ENCODE results near the gene AEBP2.

The AEBP2 gene

DNA sequence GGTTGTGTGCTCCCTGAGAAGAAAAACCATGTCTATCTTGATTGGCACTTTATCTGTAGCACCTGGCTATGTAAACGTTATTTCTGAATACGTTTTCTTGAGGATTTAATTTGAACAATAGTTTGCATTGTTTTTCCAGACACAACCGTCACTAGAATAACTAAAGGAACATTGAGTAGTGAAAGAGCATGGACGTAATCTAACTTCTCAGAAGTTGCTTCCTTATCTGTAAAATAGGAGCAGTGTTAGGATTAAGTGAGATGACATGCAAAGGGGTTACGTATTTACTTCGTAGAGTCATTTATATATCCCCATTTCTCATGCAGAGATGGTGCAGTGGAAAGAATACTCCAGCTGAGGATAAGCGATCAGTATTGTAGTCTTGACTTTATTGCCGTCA, 8.1 kb downstream of the AEBP2 start:
- TF ChIP-seq, protein P1, sequence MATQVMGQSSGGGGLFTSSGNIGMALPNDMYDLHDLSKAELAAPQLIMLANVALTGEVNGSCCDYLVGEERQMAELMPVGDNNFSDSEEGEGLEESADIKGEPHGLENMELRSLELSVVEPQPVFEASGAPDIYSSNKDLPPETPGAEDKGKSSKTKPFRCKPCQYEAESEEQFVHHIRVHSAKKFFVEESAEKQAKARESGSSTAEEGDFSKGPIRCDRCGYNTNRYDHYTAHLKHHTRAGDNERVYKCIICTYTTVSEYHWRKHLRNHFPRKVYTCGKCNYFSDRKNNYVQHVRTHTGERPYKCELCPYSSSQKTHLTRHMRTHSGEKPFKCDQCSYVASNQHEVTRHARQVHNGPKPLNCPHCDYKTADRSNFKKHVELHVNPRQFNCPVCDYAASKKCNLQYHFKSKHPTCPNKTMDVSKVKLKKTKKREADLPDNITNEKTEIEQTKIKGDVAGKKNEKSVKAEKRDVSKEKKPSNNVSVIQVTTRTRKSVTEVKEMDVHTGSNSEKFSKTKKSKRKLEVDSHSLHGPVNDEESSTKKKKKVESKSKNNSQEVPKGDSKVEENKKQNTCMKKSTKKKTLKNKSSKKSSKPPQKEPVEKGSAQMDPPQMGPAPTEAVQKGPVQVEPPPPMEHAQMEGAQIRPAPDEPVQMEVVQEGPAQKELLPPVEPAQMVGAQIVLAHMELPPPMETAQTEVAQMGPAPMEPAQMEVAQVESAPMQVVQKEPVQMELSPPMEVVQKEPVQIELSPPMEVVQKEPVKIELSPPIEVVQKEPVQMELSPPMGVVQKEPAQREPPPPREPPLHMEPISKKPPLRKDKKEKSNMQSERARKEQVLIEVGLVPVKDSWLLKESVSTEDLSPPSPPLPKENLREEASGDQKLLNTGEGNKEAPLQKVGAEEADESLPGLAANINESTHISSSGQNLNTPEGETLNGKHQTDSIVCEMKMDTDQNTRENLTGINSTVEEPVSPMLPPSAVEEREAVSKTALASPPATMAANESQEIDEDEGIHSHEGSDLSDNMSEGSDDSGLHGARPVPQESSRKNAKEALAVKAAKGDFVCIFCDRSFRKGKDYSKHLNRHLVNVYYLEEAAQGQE (IDR thresholded peaks at IDR 0.05; ENCODE audit: insufficient read depth in 1 of 2, low read depth in 2 of 2, low read length in 2 of 2): no peak
- TF ChIP-seq FOXP2 (optimal IDR thresholded peaks at IDR 0.05; ENCODE audit: borderline replicate concordance, extremely low read depth, extremely low read length, insufficient read depth) (no peak), SIN3A (IDR thresholded peaks at IDR 0.05; ENCODE audit: borderline replicate concordance, insufficient read depth, low read length) (no peak), POLR2AphosphoS5 (IDR thresholded peaks at IDR 0.05; ENCODE audit: low read depth, low read length) (no peak), TAF1 (IDR thresholded peaks at IDR 0.05; ENCODE audit: borderline replicate concordance, insufficient read depth, low read length) (no peak)

DNA sequence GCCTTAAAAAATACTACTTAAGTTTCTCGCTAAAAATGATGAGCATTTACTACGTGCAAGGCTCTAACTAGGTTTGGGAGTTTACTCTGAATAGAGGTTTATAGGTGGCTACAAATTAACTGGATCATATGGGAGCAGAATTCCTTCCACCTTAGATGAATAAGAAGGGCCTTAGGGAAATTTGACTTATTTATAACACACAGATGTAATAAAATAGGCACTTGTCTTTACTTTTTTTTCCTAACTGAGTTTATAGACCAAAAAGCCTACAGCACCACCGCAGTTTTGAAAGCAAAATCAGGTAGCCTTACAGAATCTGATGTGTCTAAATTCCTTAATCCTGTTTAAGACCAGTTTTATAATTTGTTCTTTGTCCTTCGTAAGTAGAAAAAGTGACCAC, 10.5 kb downstream of the AEBP2 start:
- no peak for TF ChIP-seq FOXP2 (optimal IDR thresholded peaks at IDR 0.05; ENCODE audit: borderline replicate concordance, extremely low read depth, extremely low read length, insufficient read depth)
- TF ChIP-seq, protein P1 (IDR thresholded peaks at IDR 0.05; ENCODE audit: insufficient read depth in 1 of 2, low read depth in 2 of 2, low read length in 2 of 2): no peak
- TF ChIP-seq TAF1 (IDR thresholded peaks at IDR 0.05; ENCODE audit: borderline replicate concordance, insufficient read depth, low read length): no peak
- no peak for TF ChIP-seq POLR2AphosphoS5 (IDR thresholded peaks at IDR 0.05; ENCODE audit: low read depth, low read length)
- TF ChIP-seq SIN3A (IDR thresholded peaks at IDR 0.05; ENCODE audit: borderline replicate concordance, insufficient read depth, low read length): no peak

DNA sequence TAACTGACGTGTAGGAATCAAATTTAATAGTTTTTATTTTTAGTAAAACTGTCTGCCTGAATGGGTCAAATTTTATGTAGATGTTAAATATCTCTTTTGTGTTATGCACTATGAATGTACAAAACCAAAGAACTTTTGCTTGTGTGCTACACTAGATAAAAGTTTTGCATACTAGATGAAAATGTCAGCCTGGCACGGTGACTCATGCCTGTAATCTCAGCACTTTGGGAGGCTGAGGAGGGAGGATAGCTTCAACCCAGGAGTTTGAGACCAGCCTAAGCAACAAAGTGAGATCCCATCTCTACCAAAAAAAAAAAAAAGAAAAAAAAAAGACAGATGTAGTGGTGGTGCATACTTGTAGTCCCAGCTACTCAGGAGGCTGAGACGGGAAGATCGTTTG, 11.1 kb downstream of the AEBP2 start:
- no peak for TF ChIP-seq TAF1 (IDR thresholded peaks at IDR 0.05; ENCODE audit: borderline replicate concordance, insufficient read depth, low read length)
- TF ChIP-seq FOXP2 (optimal IDR thresholded peaks at IDR 0.05; ENCODE audit: borderline replicate concordance, extremely low read depth, extremely low read length, insufficient read depth): no peak
- TF ChIP-seq POLR2AphosphoS5 (IDR thresholded peaks at IDR 0.05; ENCODE audit: low read depth, low read length): no peak
- TF ChIP-seq, protein P1 (IDR thresholded peaks at IDR 0.05; ENCODE audit: insufficient read depth in 1 of 2, low read depth in 2 of 2, low read length in 2 of 2): no peak
- no peak for TF ChIP-seq SIN3A (IDR thresholded peaks at IDR 0.05; ENCODE audit: borderline replicate concordance, insufficient read depth, low read length)

DNA sequence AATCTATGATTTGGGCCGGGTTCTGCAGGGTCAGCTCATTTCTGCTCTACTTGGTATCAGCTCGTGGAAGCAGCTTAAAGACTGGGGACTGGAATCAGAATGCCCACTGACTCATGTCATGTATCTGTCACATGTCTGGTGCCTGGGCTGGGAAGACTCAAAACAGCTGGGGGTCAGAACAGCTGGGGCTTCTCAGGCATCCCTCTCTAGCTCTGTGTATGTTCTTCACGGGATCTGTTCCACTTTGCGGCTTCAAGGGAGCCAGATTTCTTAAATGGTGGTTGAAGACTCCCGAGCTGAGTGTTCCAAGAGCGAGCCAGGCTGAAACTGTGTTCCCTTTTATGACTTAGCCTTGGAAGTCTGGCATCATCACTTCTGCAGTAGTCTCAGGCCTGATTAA, 11.9 kb downstream of the AEBP2 start:
- TF ChIP-seq SIN3A (IDR thresholded peaks at IDR 0.05; ENCODE audit: borderline replicate concordance, insufficient read depth, low read length) (no peak), POLR2AphosphoS5 (IDR thresholded peaks at IDR 0.05; ENCODE audit: low read depth, low read length) (no peak), FOXP2 (optimal IDR thresholded peaks at IDR 0.05; ENCODE audit: borderline replicate concordance, extremely low read depth, extremely low read length, insufficient read depth) (no peak), TAF1 (IDR thresholded peaks at IDR 0.05; ENCODE audit: borderline replicate concordance, insufficient read depth, low read length) (no peak)
- TF ChIP-seq, protein P1 (IDR thresholded peaks at IDR 0.05; ENCODE audit: insufficient read depth in 1 of 2, low read depth in 2 of 2, low read length in 2 of 2): no peak

DNA sequence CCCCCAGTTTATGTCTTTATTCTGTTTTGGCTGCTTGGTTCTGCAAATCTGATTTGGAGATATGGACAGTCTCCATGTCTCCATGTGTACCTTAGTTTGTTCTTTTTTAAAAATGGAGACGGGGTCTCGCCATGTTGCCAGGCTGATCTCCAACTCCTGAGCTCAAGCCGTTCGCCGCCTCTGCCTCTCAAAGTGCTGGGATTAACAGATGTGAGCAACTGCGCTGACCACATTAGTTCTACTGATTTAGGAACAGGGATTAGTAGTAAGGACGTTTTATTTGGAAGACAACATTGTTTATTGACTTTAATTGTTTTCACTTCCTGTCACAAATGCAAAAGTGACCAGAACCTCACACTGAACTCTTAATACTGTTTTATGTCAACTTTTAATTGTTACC, 14.7 kb downstream of the AEBP2 start:
- TF ChIP-seq TAF1 (IDR thresholded peaks at IDR 0.05; ENCODE audit: borderline replicate concordance, insufficient read depth, low read length) (no peak), FOXP2 (optimal IDR thresholded peaks at IDR 0.05; ENCODE audit: borderline replicate concordance, extremely low read depth, extremely low read length, insufficient read depth) (no peak), SIN3A (IDR thresholded peaks at IDR 0.05; ENCODE audit: borderline replicate concordance, insufficient read depth, low read length) (no peak), POLR2AphosphoS5 (IDR thresholded peaks at IDR 0.05; ENCODE audit: low read depth, low read length) (no peak)
- TF ChIP-seq, protein P1 (IDR thresholded peaks at IDR 0.05; ENCODE audit: insufficient read depth in 1 of 2, low read depth in 2 of 2, low read length in 2 of 2): no peak
